ENCODE measurements around the gene KCNJ1. TPM values are rescaled to one million over a fixed set of nuclear protein-coding genes. Genes with fewer than 3 reads are reported as not detected.

KCNJ1 gene
- total RNA-seq, 1 donor from 2014 or later = not detected

- TF ChIP-seq CTCF (conservative IDR thresholded peaks at IDR 0.05; ENCODE audit: low read depth, low read length) = no peak
- H3K4me3 ChIP-seq (ENCODE audit: low read depth, low read length) = no peak overlapping the region
- DNase-seq (ENCODE audit: low read depth) = no peak
These were observed 17.0 kb upstream of the KCNJ1 start for GRCh38 chr11:128884054-128884453.

GRCh38 chr11:128882451-128882850, 15.4 kb upstream of the KCNJ1 start:
- no peak overlapping the region for H3K4me3 ChIP-seq (ENCODE audit: low read depth, low read length)
- no peak for DNase-seq (ENCODE audit: low read depth)
- TF ChIP-seq CTCF (conservative IDR thresholded peaks at IDR 0.05; ENCODE audit: low read depth, low read length) = no peak

GRCh38 chr11:128881221-128881620, 14.1 kb upstream of the KCNJ1 start:
- TF ChIP-seq CTCF (conservative IDR thresholded peaks at IDR 0.05; ENCODE audit: low read depth, low read length) = no peak
- H3K4me3 ChIP-seq (ENCODE audit: low read depth, low read length) = no peak overlapping the region
- no peak for DNase-seq (ENCODE audit: low read depth)

GRCh38 chr11:128879817-128880216, 12.7 kb upstream of the KCNJ1 start:
- no peak for DNase-seq (ENCODE audit: low read depth)
- H3K4me3 ChIP-seq (ENCODE audit: low read depth, low read length) = no peak overlapping the region

GRCh38 chr11:128878455-128878854, 11.4 kb upstream of the KCNJ1 start:
- no peak overlapping the region for H3K4me3 ChIP-seq (ENCODE audit: low read depth, low read length)
- no peak for DNase-seq (ENCODE audit: low read depth)
- TF ChIP-seq CTCF (conservative IDR thresholded peaks at IDR 0.05; ENCODE audit: low read depth, low read length) = no peak

More at GRCh38 chr11:128879817-128880216, 12.7 kb upstream of the KCNJ1 start:
- TF ChIP-seq CTCF (conservative IDR thresholded peaks at IDR 0.05; ENCODE audit: low read depth, low read length) = no peak

- H3K4me3 ChIP-seq (ENCODE audit: low read depth, low read length) = no peak overlapping the region
- TF ChIP-seq CTCF (conservative IDR thresholded peaks at IDR 0.05; ENCODE audit: low read depth, low read length) = no peak
- no peak for DNase-seq (ENCODE audit: low read depth)
These were observed 10.6 kb upstream of the KCNJ1 start for GRCh38 chr11:128877726-128878125.

GRCh38 chr11:128876133-128876650, 9.1 kb upstream of the KCNJ1 start:
- no peak for DNase-seq (ENCODE audit: low read depth)
- no peak overlapping the region for H3K4me3 ChIP-seq (ENCODE audit: low read depth, low read length)
- no peak for TF ChIP-seq CTCF (conservative IDR thresholded peaks at IDR 0.05; ENCODE audit: low read depth, low read length)
